ENCODE data around the gene BRCC3. TPM values are rescaled to one million over a fixed set of nuclear protein-coding genes. Genes with fewer than 3 reads are reported as not detected.

BRCC3 gene
- total and polyA plus RNA-seq, 2 of the 13 experiments (the other 11 are each of a cell fraction or from before 2014, with no cell fraction given), result 19.8 to 24.3 TPM

DNA sequence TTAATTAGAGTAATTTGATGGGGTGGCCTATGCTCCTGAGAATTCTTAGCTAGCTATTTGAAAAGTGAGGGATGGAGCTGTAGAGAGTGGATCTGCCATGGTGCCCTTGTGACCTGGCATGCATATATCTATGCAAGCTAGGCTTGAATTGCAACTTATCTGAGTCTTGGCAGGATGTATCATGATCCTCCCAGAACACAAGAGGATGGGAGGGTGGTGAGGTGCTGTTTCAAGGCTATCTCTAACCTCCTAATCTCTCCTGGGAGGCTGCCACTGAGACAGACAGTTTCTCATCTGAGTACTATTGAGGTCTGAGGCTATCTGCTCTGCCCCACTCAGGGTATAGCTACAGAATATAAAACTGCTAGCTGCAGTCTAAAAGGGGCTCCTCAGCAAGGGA is 56.6 kb downstream of the BRCC3 start:
- ATAC-seq (no peak), DNase-seq (ENCODE audit: low spot score) (no peak), FAIRE-seq (no peak)
- intact Hi-C loops (cut with micrococcal nuclease; ENCODE audit: unreplicated experiment) (no loop called here), in situ Hi-C loops (cut with HindIII; ENCODE audit: extremely low pct_ligation_motif_present, low pct_unique_long_range_greater_than_20kb) (no loop called here)
- Histone ChIP-seq H3K4me3 (replicated peaks in 1 of 3; ENCODE audit: insufficient read depth in 1 of 3, low read depth in 2 of 3, low read length in 3 of 3) (no peak overlapping the region), H2AFZ (ENCODE audit: low read length) (no peak overlapping the region), H3K27ac (ENCODE audit: extremely low read length, insufficient read depth, low read length) (no peak overlapping the region), H3K27me3 (ENCODE audit: control insufficient read depth in 1 of 2, insufficient read depth in 2 of 2, low read length in 2 of 2) (no peaks in the 10 kb centered on the region), H3K79me2 (ENCODE audit: insufficient read depth, low read length) (no peaks in the 10 kb centered on the region), H3K9ac (ENCODE audit: insufficient read depth, low read depth, low read length) (no peak overlapping the region), H3K4me2 (ENCODE audit: low read depth, low read length) (no peak overlapping the region), H3K4me1 (ENCODE audit: insufficient read depth, low read length) (peaks cover 18% of the 10 kb centered on the region), H3K9me3 (ENCODE audit: low read length) (no peaks in the 10 kb centered on the region), H3K36me3 (replicated peaks in 1 of 2; ENCODE audit: control insufficient read depth in 1 of 2, insufficient read depth in 2 of 2, low read length in 2 of 2) (no peaks in the 10 kb centered on the region), H4K20me1 (ENCODE audit: insufficient read depth, low read length) (no peaks in the 10 kb centered on the region)
- ChIA-PET POLR2A (no interaction called here), CTCF (ENCODE audit: low intra/inter-chr PET ratio, low total read pairs) (no interaction called here)
- TF ChIP-seq, protein P1, sequence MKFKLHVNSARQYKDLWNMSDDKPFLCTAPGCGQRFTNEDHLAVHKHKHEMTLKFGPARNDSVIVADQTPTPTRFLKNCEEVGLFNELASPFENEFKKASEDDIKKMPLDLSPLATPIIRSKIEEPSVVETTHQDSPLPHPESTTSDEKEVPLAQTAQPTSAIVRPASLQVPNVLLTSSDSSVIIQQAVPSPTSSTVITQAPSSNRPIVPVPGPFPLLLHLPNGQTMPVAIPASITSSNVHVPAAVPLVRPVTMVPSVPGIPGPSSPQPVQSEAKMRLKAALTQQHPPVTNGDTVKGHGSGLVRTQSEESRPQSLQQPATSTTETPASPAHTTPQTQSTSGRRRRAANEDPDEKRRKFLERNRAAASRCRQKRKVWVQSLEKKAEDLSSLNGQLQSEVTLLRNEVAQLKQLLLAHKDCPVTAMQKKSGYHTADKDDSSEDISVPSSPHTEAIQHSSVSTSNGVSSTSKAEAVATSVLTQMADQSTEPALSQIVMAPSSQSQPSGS (CRISPR knock-in tag; IDR thresholded peaks at IDR 0.05), result no peak
- TF ChIP-seq ZNF121 (CRISPR knock-in tag; IDR thresholded peaks at IDR 0.05) (no peak), ZNF614 (CRISPR knock-in tag; IDR thresholded peaks at IDR 0.05; ENCODE audit: borderline replicate concordance) (no peak), HNRNPK (IDR thresholded peaks at IDR 0.05; ENCODE audit: low read depth, low read length, poor library complexity, severe bottlenecking) (no peak), ZNF704 (CRISPR knock-in tag; IDR thresholded peaks at IDR 0.05; ENCODE audit: borderline replicate concordance) (no peak), NFE2L2 (IDR thresholded peaks at IDR 0.05; ENCODE audit: low read length) (no peak), ZNF75D (CRISPR knock-in tag; IDR thresholded peaks at IDR 0.05; ENCODE audit: borderline replicate concordance) (no peak), ELF1 (CRISPR knock-in tag; IDR thresholded peaks at IDR 0.05) (no peak), TRIM24 (CRISPR knock-in tag; IDR thresholded peaks at IDR 0.05) (no peak), KLF16 (CRISPR knock-in tag; IDR thresholded peaks at IDR 0.05) (no peak), ZNF546 (CRISPR knock-in tag; conservative IDR thresholded peaks at IDR 0.05) (no peak), TMF1 (CRISPR knock-in tag; IDR thresholded peaks at IDR 0.05; ENCODE audit: low read depth) (no peak), FLYWCH1 (CRISPR knock-in tag; IDR thresholded peaks at IDR 0.05) (no peak), MAFG (CRISPR knock-in tag; IDR thresholded peaks at IDR 0.05) (no peak), ZNF709 (CRISPR knock-in tag; IDR thresholded peaks at IDR 0.05) (no peak), TCF7L2 (IDR thresholded peaks at IDR 0.05; ENCODE audit: low read depth, low read length) (no peak)
- TF ChIP-seq, protein P2, sequence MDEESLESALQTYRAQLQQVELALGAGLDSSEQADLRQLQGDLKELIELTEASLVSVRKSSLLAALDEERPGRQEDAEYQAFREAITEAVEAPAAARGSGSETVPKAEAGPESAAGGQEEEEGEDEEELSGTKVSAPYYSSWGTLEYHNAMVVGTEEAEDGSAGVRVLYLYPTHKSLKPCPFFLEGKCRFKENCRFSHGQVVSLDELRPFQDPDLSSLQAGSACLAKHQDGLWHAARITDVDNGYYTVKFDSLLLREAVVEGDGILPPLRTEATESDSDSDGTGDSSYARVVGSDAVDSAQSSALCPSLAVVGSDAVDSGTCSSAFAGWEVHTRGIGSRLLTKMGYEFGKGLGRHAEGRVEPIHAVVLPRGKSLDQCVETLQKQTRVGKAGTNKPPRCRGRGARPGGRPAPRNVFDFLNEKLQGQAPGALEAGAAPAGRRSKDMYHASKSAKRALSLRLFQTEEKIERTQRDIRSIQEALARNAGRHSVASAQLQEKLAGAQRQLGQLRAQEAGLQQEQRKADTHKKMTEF (CRISPR knock-in tag; IDR thresholded peaks at IDR 0.05), result no peak
- TF ChIP-seq, protein P3, sequence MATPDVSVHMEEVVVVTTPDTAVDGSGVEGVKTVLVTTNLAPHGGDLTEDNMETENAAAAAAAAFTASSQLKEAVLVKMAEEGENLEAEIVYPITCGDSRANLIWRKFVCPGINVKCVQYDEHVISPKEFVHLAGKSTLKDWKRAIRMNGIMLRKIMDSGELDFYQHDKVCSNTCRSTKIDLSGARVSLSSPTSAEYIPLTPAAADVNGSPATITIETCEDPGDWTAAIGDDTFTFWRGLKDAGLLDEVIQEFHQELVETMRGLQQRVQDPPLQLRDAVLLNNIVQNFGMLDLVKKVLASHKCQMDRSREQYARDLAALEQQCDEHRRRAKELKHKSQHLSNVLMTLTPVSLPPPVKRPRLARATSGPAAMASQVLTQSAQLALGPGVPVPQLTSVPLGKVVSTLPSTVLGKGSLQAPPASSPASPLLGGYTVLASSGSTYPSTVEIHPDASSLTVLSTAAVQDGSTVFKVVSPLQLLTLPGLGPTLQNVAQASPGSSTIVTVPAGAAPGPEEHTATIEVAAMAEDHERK (CRISPR knock-in tag; IDR thresholded peaks at IDR 0.05; ENCODE audit: low read depth), result no peak
- no TSS peak for BruUV-seq (replicated peaks)

All from HepG2 (cell line).